ENCODE data around the gene CPNE9.
"Not testable (repeated sequence)": the region's sequence is repeated elsewhere in the genome, so short reads cannot be mapped to it uniquely, and the experiment has no call there.

CPNE9 gene

GRCh38 chr3:9749296-9749644, 45.6 kb downstream of the CPNE9 start:
- DNase-seq = no peak

- peak; percentile 95 for DNase-seq
Measured at GRCh38 chr3:9749645-9750555, 46.3 kb downstream of the CPNE9 start, which contains the start of gene OGG1. Gene OGG1, plus strand, starts transcription at chr3:9749952. Its CDS starts 335 bp downstream, at chr3:9750287.

- DNase-seq = no peak
Measured at GRCh38 chr3:9750556-9751411, 47.2 kb downstream of the CPNE9 start.

GRCh38 chr3:9754678-9755077, 51.0 kb downstream of the CPNE9 start:
- DNase-seq = no peak

GRCh38 chr3:9757427-9757826, 53.8 kb downstream of the CPNE9 start:
- DNase-seq = no peak

GRCh38 chr3:9760779-9761505, 57.3 kb downstream of the CPNE9 start:
- DNase-seq = no peak

GRCh38 chr3:9761919-9762318, 58.3 kb downstream of the CPNE9 start:
- no peak for DNase-seq

GRCh38 chr3:9762871-9763270, 59.2 kb downstream of the CPNE9 start:
- no peak for DNase-seq

- DNase-seq = no peak
Measured at GRCh38 chr3:9765865-9766264, 62.2 kb downstream of the CPNE9 start.

GRCh38 chr3:9767418-9767817, 63.8 kb downstream of the CPNE9 start:
- DNase-seq = no peak

- no peak for DNase-seq
Measured at GRCh38 chr3:9768141-9768775, 64.6 kb downstream of the CPNE9 start.

GRCh38 chr3:9769012-9769411, 65.4 kb downstream of the CPNE9 start:
- no peak for DNase-seq

- DNase-seq = peak; percentile 63
Measured at GRCh38 chr3:9769426-9770275, 66.0 kb downstream of the CPNE9 start, which contains the start of gene CAMK1. Gene CAMK1, minus strand, starts transcription at chr3:9769947. Its CDS starts 2,198 bp downstream, at chr3:9767749.

GRCh38 chr3:9770276-9770812, 66.7 kb downstream of the CPNE9 start:
- peak; percentile 54 for DNase-seq

- DNase-seq = not testable (repeated sequence)
Measured at GRCh38 chr3:9771007-9771406, 67.4 kb downstream of the CPNE9 start.

- no peak for DNase-seq
Measured at GRCh38 chr3:9776896-9777693, 73.5 kb downstream of the CPNE9 start.

GRCh38 chr3:9777694-9778021, 74.0 kb downstream of the CPNE9 start:
- DNase-seq = no peak

- DNase-seq = no peak
Measured at GRCh38 chr3:9778143-9779074, 74.8 kb downstream of the CPNE9 start.

GRCh38 chr3:9779075-9779593, 75.5 kb downstream of the CPNE9 start:
- no peak for DNase-seq
